Prostate gland (tissue), 2 donors: Measurements from ENCODE around the gene CLASP2.

Experiments used
- CTCF ChIP-seq, 4 experiments: fragments of 200-600 bp in 2 of 4; fragments of 450-650 bp in 2 of 4; sonication (generic) in 2 of 4; IDR thresholded peaks; 1 replicate in 3 of 4; 2 replicates in 1 of 4; pipeline ENCODE4 v1.5.1; 2016 to 2019; ENCODE audit warnings: antibody characterized with exemption in 4 of 4, mild to moderate bottlenecking in 2 of 4, moderate library complexity in 2 of 4
- POLR2A ChIP-seq: fragments of 450-650 bp; IDR thresholded peaks from one replicate; pipeline ENCODE4 v1.6.1; 2016; ENCODE audit warnings: antibody characterized with exemption, mild to moderate bottlenecking
- POLR2AphosphoS5 ChIP-seq: sonication (generic); formaldehyde crosslinking; IDR thresholded peaks from one replicate; pipeline ENCODE4 v1.6.1; 2017; ENCODE audit warnings: antibody characterized with exemption

- no peak for TF ChIP-seq CTCF (IDR thresholded peaks at IDR 0.05)
- TF ChIP-seq POLR2A = no peak
- TF ChIP-seq POLR2AphosphoS5 = no peak
Measured at GRCh38 chr3:33716227-33716626, 1.8 kb downstream of the CLASP2 start.
